HepG2 (cell line): Measurements from ENCODE around the gene SYPL2. TPM values are rescaled to one million over a fixed set of nuclear protein-coding genes. Genes with fewer than 3 reads are reported as not detected.

Experiments
- ARHGAP35 ChIP-seq: sonication (generic); formaldehyde crosslinking; IDR thresholded peaks from 2 replicates; pipeline ENCODE4 v1.9.0; 2022; ENCODE audit warnings: mild to moderate bottlenecking, inconsistent platforms, moderate library complexity, missing genetic modification reagents, borderline replicate concordance
- ARID2 ChIP-seq: sonication (generic); formaldehyde crosslinking; IDR thresholded peaks from 2 replicates; pipeline ENCODE4 v1.8.1; 2022; ENCODE audit warnings: mild to moderate bottlenecking, missing genetic modification reagents, borderline replicate concordance
- ARNTL ChIP-seq: sonication (generic); formaldehyde crosslinking; IDR thresholded peaks from 2 replicates; pipeline ENCODE4 v1.4.0; 2020; ENCODE audit warnings: mild to moderate bottlenecking, missing genetic modification reagents
- CREM ChIP-seq, 2 experiments: sonication (generic) in 1 of 2; formaldehyde crosslinking in 1 of 2; IDR thresholded peaks; 2 replicates each; pipeline versions ENCODE4 v1.4.0 to v1.6.1; 2016 to 2020; ENCODE audit warnings: antibody characterized with exemption in 1 of 2, mild to moderate bottlenecking in 1 of 2, missing genetic modification reagents in 1 of 2
- GABPB1 ChIP-seq: IDR thresholded peaks from 2 replicates; pipeline ENCODE4 v1.6.1; 2016; ENCODE audit warnings: mild to moderate bottlenecking, missing genetic modification reagents, moderate library complexity, missing compliant biosample characterization
- HDAC2 ChIP-seq: sonication (generic); formaldehyde crosslinking; IDR thresholded peaks from 2 replicates; pipeline ENCODE4 v1.4.0; 2020; ENCODE audit warnings: missing genetic modification reagents
- HNF4G ChIP-seq, 2 experiments: sonication (generic) in 1 of 2; formaldehyde crosslinking in 1 of 2; IDR thresholded peaks; 2 replicates each; pipeline versions ENCODE4 v1.4.0 to v1.6.1; 2011 to 2020; ENCODE audit warnings: borderline replicate concordance in 2 of 2, low read depth in 2 of 2, mild to moderate bottlenecking in 2 of 2, low read length in 1 of 2, missing genetic modification reagents in 1 of 2, moderate library complexity in 1 of 2
- HOXA9 ChIP-seq: sonication (generic); formaldehyde crosslinking; IDR thresholded peaks from 2 replicates; pipeline ENCODE4 v1.8.1; 2022; ENCODE audit warnings: missing genetic modification reagents, mild to moderate bottlenecking, moderate library complexity, borderline replicate concordance
- KDM4B ChIP-seq: sonication (generic); formaldehyde crosslinking; IDR thresholded peaks from 2 replicates; pipeline ENCODE4 v1.4.0; 2020; ENCODE audit warnings: missing genetic modification reagents
- MBD4 ChIP-seq: IDR thresholded peaks from 2 replicates; pipeline ENCODE4 v1.6.1; 2012; ENCODE audit warnings: low read length, inconsistent platforms, borderline replicate concordance
- MZF1 ChIP-seq: sonication (generic); formaldehyde crosslinking; IDR thresholded peaks from 2 replicates; pipeline ENCODE4 v1.8.1; 2023; ENCODE audit warnings: mild to moderate bottlenecking, missing genetic modification reagents, borderline replicate concordance
- NR1H2 ChIP-seq: sonication (generic); formaldehyde crosslinking; IDR thresholded peaks from 2 replicates; pipeline ENCODE4 v1.8.1; 2022; ENCODE audit warnings: low read depth, missing genetic modification reagents, borderline replicate concordance
- PPARG ChIP-seq: conservative IDR thresholded peaks from 2 replicates; pipeline ENCODE4 v1.6.1; 2016; ENCODE audit warnings: missing biosample characterization, missing genetic modification reagents
- SATB2 ChIP-seq: sonication (generic); formaldehyde crosslinking; IDR thresholded peaks from 2 replicates; pipeline ENCODE4 v1.5.0; 2020; ENCODE audit warnings: missing genetic modification reagents
- SCMH1 ChIP-seq: sonication (generic); formaldehyde crosslinking; IDR thresholded peaks from 2 replicates; pipeline ENCODE4 v1.9.0; 2021; ENCODE audit warnings: missing genetic modification reagents, mild to moderate bottlenecking, borderline replicate concordance
- SIN3A ChIP-seq: IDR thresholded peaks from 2 replicates; pipeline ENCODE4 v1.6.1; 2011; ENCODE audit warnings: low read depth, mild to moderate bottlenecking, control low read depth, low read length, borderline replicate concordance
- SP140L ChIP-seq: sonication (generic); formaldehyde crosslinking; IDR thresholded peaks from 2 replicates; pipeline ENCODE4 v1.4.0; 2020; ENCODE audit warnings: missing genetic modification reagents, borderline replicate concordance
- ZNF292 ChIP-seq: sonication (generic); formaldehyde crosslinking; IDR thresholded peaks from 2 replicates; pipeline ENCODE4 v1.8.1; 2022; ENCODE audit warnings: mild to moderate bottlenecking, low read depth, missing genetic modification reagents, borderline replicate concordance
- ZNF343 ChIP-seq: sonication (generic); formaldehyde crosslinking; IDR thresholded peaks from 2 replicates; pipeline ENCODE4 v1.4.0; 2020; ENCODE audit warnings: mild to moderate bottlenecking, missing genetic modification reagents
- polyA plus RNA-seq, 8 experiments: library from polyadenylated mRNA; depleted of rRNA in 3 of 8; stranded (reverse) in 7 of 8; unstranded in 1 of 8; fragments of >200 nt; fragmentation: Illumina TruSeq in 4 of 8; extraction: Trizol in 4 of 8; gene quantifications; 2 replicates each; pipeline versions ENCODE4 v1.2.1 to v1.2.3, GENCODE V29; 2011 to 2016; ENCODE audit warnings: low read depth in 4 of 8, missing spikeins in 1 of 8, mixed read lengths in 1 of 8; ENCODE audit not compliant: insufficient read depth in 1 of 8
- total RNA-seq, 5 experiments: library from RNA; depleted of rRNA; stranded (reverse); fragments of >200 nt; fragmentation: Illumina TruSeq; extraction: Trizol; gene quantifications; 2 replicates each; pipeline ENCODE4 v1.2.3, GENCODE V29; 2016; ENCODE audit warnings: low read depth in 1 of 5
- TF ChIP-seq, protein P1 (sequence below): sonication (generic); formaldehyde crosslinking; IDR thresholded peaks from 2 replicates; pipeline ENCODE4 v1.8.1; 2023; ENCODE audit warnings: missing genetic modification reagents, mild to moderate bottlenecking, borderline replicate concordance
- TF ChIP-seq, protein P2 (sequence below): fragments of 450-650 bp; IDR thresholded peaks from 2 replicates; pipeline ENCODE4 v1.6.1; 2017; ENCODE audit warnings: mild to moderate bottlenecking

The SYPL2 gene
- total and polyA plus RNA-seq, 2 of the 13 experiments (the other 11 are each of a cell fraction or from before 2014, with no cell fraction given) = 0.17 to 0.24 TPM

DNA sequence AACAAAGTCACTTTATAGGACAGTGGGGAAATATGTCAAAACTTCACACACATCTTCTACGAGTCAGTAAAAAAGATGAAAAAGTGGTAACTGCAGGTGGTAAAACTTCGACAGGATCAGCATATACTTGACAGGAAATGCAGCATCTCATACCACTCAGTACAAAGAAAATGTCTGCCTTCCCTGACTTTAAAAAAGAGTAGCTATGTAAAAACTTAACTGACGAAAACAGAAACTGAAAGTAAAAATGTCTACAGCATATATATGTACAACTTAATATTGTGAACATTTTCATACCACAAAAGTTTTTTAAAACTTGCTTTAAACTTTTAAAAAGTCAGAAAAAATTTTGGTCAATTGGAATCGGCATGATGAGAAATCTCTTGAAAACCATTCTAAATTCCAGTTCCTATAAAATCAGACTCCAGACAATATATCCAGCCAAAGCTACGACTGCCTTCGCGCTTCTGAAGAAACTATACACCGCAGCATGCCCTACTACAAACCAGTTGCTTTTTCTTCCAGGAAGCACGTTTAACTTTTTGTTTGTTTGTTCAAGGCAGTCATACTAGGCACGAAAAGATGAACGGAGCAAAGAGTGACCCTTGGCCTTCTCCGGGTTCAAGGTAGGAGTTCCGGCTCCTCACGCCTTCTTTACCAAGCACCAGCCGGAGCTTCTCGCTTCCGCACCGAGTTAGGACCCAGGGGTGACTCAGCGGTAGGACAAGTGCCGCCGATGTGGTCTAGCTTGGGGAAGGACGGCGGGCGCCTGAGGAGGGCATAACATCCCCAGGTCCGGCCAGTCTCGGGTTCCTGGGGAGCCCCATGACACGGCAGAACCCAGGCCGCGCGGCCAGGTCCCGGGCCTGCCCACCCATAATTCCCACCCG is 40.7 kb upstream of the SYPL2 start (continued):
- no peak; the same call in 1 of the 2 replicates for TF ChIP-seq ZNF292 (CRISPR knock-in tag)
- TF ChIP-seq, protein P1, sequence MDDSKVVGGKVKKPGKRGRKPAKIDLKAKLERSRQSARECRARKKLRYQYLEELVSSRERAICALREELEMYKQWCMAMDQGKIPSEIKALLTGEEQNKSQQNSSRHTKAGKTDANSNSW (CRISPR knock-in tag) = peak; percentile 20; the same call in 1 of the 2 replicates
- TF ChIP-seq HNF4G (IDR thresholded peaks at IDR 0.05; ENCODE audit: borderline replicate concordance, low read depth, low read length) = no peak
- TF ChIP-seq HNF4G (CRISPR knock-in tag; IDR thresholded peaks at IDR 0.05; ENCODE audit: borderline replicate concordance, low read depth) = peak; percentile 17; the same call in 1 of the 2 replicates
- TF ChIP-seq HOXA9 (CRISPR knock-in tag) = no peak
- no peak for TF ChIP-seq SCMH1 (CRISPR knock-in tag)
- TF ChIP-seq HDAC2 (CRISPR knock-in tag) = no peak; the same call in 1 of the 2 replicates
- TF ChIP-seq, protein P2, sequence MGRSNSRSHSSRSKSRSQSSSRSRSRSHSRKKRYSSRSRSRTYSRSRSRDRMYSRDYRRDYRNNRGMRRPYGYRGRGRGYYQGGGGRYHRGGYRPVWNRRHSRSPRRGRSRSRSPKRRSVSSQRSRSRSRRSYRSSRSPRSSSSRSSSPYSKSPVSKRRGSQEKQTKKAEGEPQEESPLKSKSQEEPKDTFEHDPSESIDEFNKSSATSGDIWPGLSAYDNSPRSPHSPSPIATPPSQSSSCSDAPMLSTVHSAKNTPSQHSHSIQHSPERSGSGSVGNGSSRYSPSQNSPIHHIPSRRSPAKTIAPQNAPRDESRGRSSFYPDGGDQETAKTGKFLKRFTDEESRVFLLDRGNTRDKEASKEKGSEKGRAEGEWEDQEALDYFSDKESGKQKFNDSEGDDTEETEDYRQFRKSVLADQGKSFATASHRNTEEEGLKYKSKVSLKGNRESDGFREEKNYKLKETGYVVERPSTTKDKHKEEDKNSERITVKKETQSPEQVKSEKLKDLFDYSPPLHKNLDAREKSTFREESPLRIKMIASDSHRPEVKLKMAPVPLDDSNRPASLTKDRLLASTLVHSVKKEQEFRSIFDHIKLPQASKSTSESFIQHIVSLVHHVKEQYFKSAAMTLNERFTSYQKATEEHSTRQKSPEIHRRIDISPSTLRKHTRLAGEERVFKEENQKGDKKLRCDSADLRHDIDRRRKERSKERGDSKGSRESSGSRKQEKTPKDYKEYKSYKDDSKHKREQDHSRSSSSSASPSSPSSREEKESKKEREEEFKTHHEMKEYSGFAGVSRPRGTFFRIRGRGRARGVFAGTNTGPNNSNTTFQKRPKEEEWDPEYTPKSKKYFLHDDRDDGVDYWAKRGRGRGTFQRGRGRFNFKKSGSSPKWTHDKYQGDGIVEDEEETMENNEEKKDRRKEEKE = no peak
- no peak for TF ChIP-seq SP140L
- peak; percentile 70; the same call in 1 of the 2 replicates for TF ChIP-seq SIN3A
- no peak for TF ChIP-seq ARNTL (CRISPR knock-in tag)
- TF ChIP-seq ARHGAP35 (CRISPR knock-in tag) = no peak; the same call in 1 of the 2 replicates
- no peak; the same call in 1 of the 2 replicates for TF ChIP-seq KDM4B (CRISPR knock-in tag)
- no peak for TF ChIP-seq CREM (IDR thresholded peaks at IDR 0.05)
- TF ChIP-seq CREM (CRISPR knock-in tag; IDR thresholded peaks at IDR 0.05) = no peak
- no peak for TF ChIP-seq GABPB1 (CRISPR knock-in tag)
- TF ChIP-seq ARID2 (CRISPR knock-in tag) = no peak; the same call in 1 of the 2 replicates
- TF ChIP-seq PPARG (CRISPR knock-in tag) = peak; percentile 38; the same call in 1 of the 2 replicates
- TF ChIP-seq MZF1 (CRISPR knock-in tag) = no peak
- TF ChIP-seq MBD4 = no peak
- TF ChIP-seq NR1H2 = no peak
- no peak for TF ChIP-seq SATB2 (CRISPR knock-in tag)
- no peak for TF ChIP-seq ZNF343
